NCI-H187 treated with DMSO at 0.1 percent for 48 hours (cell line): Measurements from ENCODE around the gene SORL1-AS1.
"Not testable (repeated sequence)": the region's sequence is repeated elsewhere in the genome, so short reads cannot be mapped to it uniquely, and the experiment has no call there.

Experiments used
- DNase-seq: peaks from one replicate; lab custom pipeline; 2025; lab: John Stamatoyannopoulos, UW

Gene SORL1-AS1

DNA sequence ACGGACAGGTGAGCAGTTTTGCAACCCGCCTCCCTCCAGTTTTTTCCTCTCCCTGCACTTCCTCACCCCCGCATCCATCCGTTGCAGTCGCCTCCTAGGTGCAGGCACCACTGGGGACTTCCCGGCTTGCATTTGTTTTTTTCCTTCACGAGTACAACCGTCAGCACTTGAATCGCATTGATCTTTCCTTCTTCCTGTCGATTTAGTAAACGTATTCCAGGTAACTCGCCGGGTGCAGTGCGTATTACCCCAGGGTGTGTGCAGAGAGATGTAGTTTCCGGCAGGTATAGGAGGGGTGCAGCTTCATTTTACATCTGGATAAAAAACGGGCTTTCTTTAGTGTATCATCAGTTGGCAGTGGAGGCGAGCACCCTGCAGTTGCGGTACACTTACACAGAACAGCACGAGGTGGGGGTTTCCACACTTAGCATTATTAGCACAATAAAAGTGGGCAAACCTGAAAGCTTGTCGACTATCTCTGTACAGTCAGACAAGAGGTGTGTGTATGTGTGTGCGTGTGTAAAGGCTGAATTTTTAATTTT, at the start of gene SORL1-AS1:
Gene SORL1-AS1, minus strand, starts transcription at position 359 of the 542 bp plus-strand sequence.
- DNase-seq = no peak

DNA sequence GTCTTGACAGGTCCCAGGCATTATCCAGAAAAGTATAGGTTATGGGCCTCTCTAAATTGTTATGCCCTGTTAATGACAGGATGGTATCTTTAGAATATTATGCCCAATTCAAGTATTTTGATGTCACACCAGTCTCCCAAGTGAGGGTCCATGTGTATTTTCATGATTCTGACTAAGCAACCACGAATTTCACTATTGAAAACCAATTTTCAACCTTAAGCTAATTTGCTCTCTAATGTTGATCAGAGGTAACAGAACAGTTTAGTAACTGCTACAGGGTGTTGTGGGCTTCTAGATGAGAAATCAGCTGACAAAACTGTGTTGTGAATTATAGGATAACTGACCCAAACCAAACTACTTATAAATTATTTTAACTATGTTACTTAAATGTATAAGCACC, 48.0 kb upstream of the SORL1-AS1 start:
- DNase-seq = no peak

DNA sequence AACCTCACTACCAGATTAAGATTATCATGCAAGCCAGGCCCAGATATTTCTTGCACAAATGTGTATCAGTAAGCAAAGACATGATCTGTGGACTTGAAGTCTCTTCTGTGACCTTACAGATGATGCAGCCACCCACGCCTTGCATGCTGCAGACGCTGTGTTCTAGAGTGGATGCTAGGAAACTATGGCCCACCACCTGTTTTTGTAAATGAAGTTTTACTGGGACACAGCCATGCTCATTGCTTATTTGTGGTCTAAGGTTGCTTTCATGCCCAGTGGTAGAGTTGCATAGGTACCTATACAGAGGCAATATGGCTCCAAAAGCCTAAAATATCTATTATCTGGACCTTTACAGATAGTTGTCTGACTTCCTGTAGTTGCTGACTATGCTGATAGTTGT, 47.5 kb upstream of the SORL1-AS1 start:
- no peak for DNase-seq

DNA sequence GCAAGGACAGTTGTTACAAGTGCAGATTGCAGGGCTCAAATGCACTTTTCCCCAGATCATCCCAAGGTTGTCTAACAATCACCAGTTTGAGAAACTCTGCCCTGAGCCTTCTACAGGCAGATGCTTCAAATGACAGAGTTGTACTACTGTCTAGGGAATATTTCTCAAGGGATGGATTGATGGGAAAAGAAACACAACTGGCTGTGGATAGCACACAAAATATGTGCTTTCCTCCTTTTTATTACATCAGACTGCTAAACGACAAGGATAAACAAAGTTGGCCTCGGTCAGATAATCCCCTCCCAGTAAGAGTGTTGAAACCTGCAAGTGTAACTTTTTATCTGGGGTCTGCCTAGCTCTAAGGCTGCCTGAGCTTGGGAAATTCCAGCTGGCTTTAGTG, 46.6 kb upstream of the SORL1-AS1 start:
- DNase-seq = no peak

DNA sequence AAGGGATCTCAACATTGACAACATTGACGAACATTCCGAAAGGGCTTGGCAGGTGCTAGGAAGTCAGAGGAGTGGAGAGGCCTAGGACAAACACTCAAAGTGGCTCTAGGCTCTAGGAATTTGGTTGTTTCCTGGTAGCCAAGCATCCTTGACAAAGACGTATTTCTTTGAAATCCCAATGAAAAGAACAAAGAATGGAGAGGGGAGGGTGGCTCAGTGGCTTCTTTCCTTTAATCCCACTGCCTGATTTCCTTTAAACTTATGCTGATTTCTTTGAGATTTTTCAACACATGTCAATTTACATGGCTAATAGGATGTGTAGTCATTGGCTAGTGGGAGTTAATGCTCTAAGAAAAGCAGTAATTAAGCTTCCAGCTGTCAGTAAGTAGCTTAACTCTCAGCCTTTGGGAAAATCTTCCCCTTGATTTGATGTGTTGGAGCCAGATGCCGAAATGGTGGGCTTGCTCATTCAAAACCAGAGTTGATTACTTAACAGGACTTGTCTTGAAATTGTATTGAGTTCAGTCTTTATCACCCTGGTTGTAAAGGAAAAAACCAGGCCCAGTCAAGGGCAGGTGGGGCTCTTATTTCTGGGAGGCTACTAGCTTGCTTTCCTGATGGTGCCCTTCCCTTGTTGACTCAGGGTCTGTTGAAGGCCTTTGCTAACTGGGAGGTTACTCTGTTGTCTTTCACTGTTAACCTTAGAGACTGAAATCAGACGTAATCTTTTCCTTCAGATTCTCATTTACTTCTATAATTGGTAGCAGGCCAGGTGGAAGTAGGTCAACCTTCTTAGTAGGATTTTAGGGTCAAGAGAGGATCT, 44.6 kb upstream of the SORL1-AS1 start:
- DNase-seq = no peak

DNA sequence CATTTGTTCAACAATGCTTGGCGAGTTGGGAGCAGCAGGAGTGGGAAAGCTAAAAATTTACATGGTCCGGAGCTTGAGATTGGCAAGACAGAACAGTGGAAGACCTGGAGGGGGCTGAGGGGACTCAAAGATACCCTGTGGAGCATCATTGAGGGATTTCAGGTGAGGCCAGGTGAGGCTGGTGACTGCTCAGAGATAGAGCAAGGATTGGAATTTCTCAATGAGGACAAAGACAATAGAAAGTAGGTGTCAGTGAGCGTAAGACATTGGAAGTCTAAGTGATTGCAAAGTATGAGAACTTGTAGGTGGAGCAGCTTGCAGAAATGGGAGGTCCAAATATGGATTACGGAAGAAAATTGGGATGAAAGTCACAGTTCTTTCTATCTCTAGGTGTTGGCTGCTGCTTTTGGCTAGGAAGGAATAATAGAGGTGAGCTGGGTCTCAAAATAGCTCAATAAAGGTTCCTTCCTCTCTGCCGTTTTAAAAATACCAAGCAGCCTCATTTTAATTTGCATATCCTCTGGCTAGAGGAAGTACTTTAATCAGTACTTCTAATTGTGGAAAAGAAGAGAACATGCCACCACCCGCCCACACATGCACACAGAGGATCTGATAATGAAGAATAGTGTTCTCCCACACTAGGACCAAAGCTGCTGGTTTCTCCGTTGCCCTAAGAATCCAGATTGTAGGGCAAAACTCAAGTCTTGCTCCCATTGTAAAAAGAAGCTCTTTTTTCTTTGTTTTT, 41.8 kb upstream of the SORL1-AS1 start:
- DNase-seq = no peak

DNA sequence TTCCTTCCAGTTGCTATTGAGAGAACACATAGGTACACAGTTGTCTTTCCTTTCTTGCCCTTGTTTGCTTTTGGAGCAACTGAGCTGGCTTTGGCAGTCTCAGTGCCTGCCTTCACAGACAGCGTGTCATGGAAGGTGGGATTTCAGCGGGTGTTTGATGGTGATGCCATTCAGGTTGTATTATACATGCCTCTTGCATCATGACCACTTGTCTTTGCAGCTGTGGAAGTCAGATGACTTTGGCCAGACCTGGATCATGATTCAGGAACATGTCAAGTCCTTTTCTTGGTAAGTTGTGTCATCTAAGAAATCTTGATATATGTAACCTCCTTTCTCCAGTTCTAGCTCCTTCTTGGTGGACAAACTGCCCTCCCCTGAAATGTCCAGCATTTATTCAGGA, 37.1 kb upstream of the SORL1-AS1 start:
- no peak for DNase-seq

DNA sequence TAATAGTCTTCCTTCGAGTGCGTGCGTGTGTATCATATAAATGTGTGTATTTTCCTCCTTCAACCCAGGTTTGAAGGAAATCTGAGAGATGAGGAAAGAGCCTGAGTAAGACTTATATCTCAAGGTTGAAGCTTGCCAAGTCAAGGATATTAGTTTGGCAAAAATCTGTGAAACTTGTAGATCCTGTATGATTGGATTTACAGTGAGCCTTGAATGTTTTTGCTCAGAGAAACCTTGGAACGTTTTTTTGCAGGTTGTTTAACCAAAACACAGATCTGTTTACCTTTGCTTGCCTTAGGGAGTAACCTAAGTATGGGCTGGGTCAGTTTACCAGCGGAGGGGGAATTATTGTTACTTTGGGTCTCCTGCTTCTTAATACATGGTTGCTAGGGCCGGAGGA, 35.9 kb upstream of the SORL1-AS1 start:
- no peak for DNase-seq

DNA sequence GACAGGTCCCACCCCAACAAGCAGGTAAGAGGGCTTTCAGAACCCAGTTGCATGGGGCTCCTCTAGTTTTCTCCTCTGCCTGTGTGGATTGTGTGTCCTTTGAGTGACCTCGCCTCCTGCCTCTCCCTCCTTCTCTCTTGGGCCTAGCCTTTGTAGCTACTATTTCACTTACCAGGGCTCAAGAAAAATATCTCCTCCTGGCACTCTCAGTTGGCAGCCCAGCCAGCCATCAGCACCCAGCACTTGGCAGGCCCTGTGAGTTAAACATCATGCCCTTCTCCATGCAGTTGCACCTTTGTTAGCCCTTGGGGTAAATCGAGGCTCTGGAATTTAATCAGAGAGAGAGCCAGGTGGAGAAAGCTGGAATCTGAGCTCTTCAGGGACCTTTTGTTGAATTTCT, 35.4 kb upstream of the SORL1-AS1 start:
- no peak for DNase-seq

DNA sequence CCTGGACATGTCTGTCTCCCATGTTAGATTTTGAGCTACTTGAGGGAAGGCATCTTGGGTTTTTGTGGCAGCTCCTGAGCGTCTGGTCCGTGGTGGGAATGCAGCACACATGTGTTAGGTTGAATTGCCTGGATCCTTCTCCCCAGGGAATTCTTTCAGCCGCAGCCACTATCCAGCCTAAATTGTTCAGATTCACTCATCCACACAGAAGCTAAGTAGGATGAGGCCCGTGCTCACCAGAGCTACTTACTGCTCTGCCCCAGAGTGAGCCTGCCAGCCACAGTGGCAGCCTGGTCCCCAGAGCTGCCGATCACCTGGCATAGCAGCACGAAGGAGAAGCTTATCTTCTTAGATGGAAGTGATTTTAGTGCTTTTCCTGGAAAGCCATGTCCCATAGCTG, 34.4 kb upstream of the SORL1-AS1 start:
- DNase-seq = peak; percentile 35

DNA sequence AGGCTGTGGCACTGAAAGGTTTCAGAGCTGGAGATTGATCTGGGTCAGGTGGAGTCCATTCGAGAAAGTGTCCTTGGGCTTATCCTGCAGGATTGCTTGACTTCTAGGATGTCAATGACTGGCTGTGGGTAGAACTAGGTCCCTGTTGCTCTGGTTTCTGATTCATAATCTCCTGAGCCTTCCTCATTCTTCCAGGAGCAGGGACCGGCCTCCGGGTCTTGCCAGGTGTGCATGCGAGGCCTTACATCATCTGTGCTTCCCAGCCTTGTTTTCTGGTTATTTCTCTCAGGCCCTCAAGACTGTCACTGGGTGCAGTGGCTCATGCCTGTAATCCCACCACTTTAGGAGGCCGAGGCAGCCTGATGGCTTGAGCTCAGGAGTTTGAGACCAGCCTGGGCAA, 33.3 kb upstream of the SORL1-AS1 start:
- DNase-seq = no peak

DNA sequence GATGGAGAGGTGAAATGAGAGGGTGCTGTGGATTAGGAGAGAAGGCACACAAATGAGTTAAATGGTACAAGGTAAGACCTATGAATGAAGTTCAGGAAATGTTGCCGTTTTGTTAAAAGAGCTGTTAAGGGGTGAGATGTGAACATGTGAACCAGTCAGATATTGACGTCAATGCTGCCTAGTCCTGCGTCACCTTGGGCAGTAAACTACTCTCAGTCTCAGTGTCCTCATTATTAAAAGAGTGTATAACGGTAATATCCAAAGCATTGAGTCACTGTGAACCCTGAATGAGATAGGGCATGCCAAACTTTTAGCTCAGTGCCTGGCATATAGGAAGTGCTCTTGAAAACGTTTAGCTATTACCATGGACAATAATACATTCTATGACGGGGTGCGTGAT, 32.4 kb upstream of the SORL1-AS1 start:
- no peak for DNase-seq

DNA sequence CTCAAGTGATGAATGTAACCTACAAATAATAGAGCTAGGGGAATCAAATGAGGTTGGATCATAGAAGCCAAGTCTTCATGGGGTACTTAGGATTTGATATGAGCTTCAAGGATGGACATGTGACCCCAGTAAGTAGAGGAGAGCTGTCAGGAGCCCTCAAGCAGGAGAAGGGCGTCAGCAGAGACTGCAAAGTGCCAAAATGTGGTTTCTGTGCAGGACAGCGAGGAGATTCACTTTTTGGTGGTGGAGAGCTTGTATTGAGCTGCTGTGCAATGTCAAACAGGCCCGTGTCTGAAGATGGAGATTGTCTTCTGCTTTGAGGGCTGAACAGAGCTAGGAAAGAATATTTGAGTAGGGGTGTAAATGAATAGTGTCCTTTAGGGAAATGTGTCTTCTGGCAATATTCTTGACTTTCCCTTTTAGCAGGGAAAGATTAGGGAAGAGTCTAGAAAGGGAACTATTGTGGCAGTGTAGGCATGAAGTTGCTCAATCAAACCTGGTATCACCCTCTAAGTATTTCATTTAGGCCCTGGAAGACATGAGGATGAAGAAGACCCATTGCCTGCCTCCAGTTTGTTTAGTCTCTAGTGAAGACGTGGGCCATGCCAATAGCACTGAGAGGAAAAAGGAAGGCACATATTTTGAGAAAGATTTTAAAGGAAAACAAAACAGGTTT, 31.2 kb upstream of the SORL1-AS1 start:
- no peak for DNase-seq

DNA sequence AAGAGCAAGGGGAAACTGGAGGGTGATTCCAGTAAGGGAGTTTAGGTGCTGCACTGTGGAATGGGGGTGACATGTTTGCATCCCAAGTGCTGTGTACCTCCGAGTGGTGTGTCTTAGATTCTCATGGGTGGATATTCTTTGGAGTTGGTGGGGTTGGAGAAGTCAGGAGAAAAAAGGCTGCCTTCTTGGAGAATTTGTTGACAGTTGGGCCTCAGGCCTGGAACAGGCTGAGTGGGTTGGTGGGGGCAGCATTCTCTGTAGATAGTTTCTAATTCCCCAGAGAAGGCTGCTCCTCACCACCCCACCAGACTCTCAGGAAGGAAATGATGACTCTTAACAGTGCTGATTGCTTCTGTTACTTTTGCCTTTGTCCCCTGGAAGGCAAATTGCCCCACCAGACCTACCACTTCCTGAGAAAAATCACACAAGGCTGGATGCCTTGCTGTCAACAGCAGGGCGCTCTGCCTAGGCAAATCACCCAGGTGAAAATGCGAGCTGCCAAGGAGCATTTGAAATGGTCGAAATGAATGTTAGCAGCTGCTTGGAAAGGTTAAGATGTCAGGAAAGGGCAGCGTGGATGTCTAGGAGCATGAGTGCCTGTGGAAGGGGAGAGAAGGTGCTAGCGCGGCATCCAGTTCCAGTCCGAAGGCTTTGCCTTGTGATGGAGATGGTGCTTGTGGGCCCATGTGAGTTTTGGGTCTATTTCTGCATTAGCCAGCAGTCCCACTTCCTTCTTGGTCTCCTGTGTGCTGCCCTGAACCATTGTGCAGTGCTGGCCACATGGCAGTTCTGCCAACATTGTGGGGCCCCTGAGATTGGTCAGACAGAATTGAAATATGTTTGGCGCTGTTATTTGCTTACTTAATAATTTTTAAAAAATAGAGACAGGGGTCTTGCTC, 29.7 kb upstream of the SORL1-AS1 start:
- no peak for DNase-seq

DNA sequence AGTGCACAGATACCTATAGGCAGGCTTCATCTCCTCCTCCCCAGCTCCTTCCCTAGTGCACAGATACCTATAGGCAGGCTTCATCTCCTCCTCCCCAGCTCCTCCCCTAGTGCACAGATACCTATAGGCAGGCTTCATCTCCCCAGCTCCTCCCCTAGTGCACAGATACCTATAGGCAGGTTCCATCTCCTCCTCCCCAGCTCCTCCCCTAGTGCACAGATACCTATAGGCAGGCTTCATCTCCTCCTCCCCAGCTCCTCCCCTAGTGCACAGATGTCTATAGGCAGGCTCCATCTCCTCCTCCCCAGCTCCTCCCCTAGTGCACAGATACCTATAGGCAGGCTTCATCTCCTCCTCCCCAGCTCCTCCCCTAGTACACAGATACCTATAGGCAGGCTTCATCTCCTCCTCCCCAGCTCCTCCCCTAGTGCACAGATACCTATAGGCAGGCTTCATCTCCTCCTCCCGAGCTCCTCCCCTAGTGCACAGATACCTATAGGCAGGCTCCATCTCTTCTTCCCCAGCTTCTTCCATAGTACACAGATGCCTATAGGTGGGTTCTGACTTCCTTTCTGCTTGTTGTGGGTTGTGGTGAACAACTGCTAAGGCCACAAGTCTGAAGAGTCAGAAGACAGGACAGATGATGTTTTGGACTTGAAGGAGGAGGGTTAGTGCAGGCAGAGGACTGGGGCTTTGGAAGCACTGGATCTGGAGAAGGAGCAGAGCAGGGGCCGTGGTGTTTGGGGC, 28.9 kb upstream of the SORL1-AS1 start:
- not testable (repeated sequence) for DNase-seq

DNA sequence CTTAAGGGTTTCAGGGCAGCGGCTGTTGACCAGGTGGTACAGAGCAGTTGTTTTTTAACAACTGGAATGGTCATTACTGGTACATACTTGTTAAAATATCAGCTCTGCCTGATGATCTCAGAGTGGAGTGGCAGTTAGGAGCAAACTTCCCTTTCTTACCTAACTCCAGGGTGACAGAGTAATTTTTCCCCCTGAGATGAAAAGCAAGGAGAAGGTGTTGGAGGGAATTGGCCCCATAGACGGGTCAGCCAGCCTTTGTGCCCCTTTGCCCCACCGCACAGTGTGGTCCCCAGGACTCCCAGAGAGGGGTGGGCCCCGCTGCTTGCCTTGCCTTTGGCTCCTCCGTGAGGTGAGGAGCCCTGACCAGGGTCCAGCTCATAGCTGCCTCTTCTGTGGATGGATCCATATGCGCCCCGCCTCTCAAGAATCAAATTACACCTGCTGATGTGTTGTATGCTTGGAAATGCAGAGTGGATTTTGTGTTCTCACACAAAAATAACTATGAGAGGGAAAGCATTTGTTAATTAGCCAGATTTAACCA, 27.0 kb upstream of the SORL1-AS1 start:
- DNase-seq = no peak

DNA sequence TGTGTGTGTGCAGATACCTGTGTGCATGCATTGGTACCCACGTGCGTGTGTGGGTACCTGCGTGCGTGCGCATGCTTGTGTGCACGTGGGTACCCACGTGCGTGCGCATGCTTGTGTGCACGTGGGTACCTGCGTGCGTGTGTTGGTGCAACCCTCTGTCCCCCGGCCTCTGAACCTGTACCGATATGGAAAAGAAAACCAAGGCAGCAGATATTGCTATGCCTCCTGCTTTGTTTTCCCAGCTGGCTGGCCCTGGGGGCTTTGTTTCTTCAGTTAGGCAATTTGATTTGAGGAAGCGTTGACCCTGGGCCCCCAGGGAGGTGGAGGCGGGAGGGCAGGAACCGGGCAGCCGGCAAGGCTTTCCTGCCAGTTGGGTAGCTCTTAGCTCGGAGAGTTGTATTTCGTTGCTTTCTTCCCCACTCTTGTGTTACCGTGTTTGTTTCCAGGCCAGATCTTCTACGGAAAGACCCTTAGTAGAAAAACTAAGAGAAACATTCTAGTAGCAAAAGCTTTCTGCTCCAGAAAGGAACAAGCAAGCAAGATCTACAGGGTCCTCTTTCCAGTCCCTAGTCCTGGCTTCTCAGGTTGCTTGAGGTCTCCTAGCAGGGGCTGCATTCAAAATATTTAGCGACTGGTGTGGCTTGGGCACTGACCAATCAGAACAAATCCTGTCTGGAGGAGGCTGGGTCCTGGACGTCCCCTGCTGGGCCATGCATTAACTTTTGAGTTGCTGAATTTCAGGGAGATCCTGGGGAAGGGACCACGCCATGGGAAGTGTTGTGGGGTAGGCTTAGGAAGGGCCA, 26.3 kb upstream of the SORL1-AS1 start:
- DNase-seq = no peak

DNA sequence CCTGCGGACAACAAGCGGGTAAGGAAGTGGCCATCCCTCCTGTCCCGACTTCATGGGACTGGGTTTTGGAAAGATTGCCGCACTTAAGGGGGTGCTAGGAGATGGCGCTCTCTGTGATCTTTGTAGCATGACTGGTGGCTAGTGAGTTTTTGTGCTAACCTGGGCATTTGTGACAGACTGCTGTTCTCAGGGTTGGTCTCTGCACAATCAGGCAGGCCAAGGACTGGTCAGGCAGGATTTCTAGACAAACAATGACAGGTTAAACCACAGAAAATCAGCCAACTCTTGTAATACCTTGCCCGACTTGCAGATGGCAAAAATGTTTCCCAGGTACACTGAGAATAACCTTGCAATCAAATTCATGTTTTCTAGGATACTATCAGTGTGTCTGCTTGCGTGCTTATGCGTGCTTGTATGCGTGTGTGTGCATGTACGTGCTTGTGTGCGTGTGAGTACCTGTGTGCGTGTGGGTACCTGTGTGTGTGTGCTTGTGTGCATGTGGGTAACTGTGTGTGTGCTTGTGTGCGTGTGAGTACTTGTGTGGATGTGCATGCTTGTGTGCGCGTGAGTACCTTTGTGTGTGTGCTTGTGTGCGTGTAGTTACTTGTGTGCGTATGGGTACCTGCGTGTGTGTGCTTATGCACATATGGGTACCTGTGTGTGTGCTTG, 25.6 kb upstream of the SORL1-AS1 start:
- DNase-seq = no peak

DNA sequence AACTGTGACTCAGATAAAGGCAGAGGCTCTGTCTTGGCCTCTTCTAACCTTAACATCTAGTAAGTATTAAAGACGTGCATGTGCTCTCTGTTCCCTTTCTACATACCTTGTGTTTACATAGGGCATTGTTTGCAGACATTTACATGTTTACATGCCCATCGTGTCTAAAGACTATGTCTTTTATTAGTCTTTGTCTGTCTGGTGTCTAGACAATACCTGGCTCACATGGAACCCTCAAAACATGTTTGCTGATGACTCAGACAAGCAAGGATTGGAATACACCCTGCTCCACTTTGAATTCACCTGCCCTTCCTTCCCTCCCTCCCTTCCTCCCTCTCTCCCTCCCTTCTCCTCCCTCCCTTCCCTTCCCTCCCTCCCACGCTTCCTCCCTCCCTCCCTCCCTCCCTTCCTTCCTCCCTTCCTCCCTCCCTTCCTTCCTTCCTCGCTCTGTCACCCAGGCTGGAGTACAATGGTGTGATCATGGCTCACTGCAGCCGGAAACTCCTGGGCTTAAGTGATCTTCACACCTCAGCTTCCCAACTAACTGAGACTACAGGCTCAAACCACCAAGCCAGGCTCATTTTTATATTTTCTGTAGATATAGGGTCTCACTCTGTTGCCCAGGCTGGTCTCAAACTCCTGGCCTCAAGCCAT, 23.7 kb upstream of the SORL1-AS1 start:
- no peak for DNase-seq
